Measurements from ENCODE around the gene GAPT. TPM values are rescaled to one million over a fixed set of nuclear protein-coding genes. Genes with fewer than 3 reads are reported as not detected.

Gene GAPT
- total and polyA plus RNA-seq, 8 donors, result 0.16 to 3.2 (median 0.78) TPM; not detected in 2

- Histone ChIP-seq H3K4me1 (no peaks in the 10 kb centered on the region), H3K36me3 (peaks cover 0 to 20% (median 5%) of the 10 kb centered on the region in 3 donors), H3K27me3 (no peaks in the 10 kb centered on the region), H3K9me3 (no peaks in the 10 kb centered on the region), H3K27ac (no peak overlapping the region), H3K4me3 (no peak overlapping the region)
- FAIRE-seq, result no peak
- intact Hi-C loops (cut with DNase I), result no loop called here
- TF ChIP-seq CTCF (IDR thresholded peaks at IDR 0.05), result no peak
- 77 to 85% methylated on average over 3 of the region's 3 CpGs for WGBS, 2 donors
- no peak for ATAC-seq
- no peak for DNase-seq
These were observed 41.2 kb upstream of the GAPT start for GRCh38 chr5:58450018-58450417.

DNA sequence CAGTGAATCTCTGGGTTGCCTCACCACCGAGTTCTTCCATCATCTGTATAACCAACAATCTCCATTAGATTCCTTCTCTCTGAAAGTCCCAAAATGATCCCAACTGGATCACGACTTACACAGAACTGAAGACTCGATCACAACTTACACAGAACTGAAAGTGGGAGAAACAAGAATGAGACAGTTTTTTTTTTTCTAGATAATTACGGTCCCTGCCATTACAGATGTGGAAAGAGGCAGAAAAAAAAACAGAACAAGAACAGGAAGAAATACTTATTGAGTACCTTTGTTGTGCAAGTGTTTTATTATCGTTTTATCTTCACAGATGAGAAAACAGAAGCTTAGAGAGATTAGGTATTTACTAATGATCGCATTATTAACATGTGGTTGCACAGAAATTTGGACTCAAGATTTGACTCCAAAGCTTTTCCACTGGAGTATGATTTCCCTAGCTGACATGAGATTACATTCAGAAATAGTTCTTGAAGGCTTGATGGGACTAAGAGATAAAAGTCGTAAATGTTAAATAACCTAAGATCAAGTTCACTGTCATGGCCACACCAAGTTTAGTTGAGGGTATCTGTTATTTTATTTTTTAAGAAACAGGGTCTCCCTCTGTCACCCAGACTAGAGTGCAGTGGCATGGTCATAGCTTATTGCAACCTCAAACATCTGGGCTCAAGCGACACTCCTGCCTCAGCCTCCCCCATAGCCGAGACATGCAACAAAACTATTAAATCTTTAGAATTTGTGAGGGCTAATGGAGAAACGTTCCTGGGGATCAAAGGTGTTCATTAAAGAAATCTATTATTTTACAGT is 40.2 kb upstream of the GAPT start:
- 71 to 74% methylated on average over 10 of the region's 10 CpGs for WGBS, 2 donors
- Histone ChIP-seq H3K9me3 (no peaks in the 10 kb centered on the region), H3K36me3 (peaks cover 0 to 30% (median 9%) of the 10 kb centered on the region in 3 donors), H3K27me3 (no peaks in the 10 kb centered on the region), H3K4me3 (no peak overlapping the region), H3K4me1 (no peaks in the 10 kb centered on the region), H3K27ac (no peak overlapping the region)
- DNase-seq, result no peak
- intact Hi-C loops (cut with DNase I), result no loop called here
- no peak for ATAC-seq
- TF ChIP-seq CTCF (IDR thresholded peaks at IDR 0.05), result no peak
- no peak for FAIRE-seq

DNA sequence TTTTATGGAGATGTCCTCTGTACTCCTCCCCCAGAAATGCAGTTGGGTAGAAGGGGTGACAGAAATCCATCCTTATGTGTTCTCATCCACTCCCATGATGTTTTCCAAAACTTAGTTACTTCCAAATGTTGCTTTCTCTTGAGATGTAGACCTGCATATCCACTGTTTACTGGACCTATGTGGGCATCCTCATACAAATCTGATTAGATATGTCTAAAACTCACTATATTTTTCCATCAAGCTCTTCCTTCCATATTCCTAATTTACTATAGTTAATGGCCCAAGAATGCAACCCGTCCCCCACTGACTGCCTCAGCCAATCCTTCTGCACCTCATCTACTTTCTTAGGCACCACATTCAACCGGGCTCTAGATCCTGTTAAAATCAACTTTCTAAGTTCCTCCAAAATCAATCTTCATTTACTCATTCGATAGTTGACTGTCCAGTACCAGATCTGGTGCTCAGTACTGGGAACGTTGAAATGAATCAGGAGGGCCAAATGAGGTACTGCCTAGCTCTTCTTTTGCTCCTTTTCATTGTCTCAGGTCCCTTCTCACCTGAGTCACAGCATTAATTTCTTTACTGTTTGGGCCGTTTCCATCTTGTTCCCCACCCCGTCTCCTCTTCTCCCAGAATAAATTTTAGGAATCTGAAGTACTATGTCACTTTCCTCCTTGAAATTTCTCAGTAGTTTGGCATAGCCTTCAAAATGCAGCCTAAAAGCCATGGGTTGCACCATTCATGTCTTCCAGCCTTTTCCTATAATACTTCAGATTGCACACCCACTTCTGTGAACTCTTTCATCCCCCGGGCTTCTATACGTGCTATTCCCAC is 39.3 kb upstream of the GAPT start:
- H3K9me3 ChIP-seq, result no peaks in the 10 kb centered on the region
- DNase-seq, result no peak
- no peak for ATAC-seq
- peaks cover 0 to 39% (median 18%) of the 10 kb centered on the region in 3 donors for H3K36me3 ChIP-seq
- 92 to 97% methylated on average over 8 of the region's 8 CpGs for WGBS, 2 donors
- intact Hi-C loops (cut with DNase I), result no loop called here
- no peak for FAIRE-seq
- no peak overlapping the region for H3K4me3 ChIP-seq
- no peak overlapping the region for H3K27ac ChIP-seq
- no peaks in the 10 kb centered on the region for H3K27me3 ChIP-seq
- TF ChIP-seq CTCF (IDR thresholded peaks at IDR 0.05), result no peak
- H3K4me1 ChIP-seq, result peaks cover 0 to 8% (median under 1%) of the 10 kb centered on the region in 3 donors

GRCh38 chr5:58452566-58453258 is 38.5 kb upstream of the GAPT start:
- Histone ChIP-seq H3K4me1 (peaks cover 0 to 16% (median 8%) of the 10 kb centered on the region in 3 donors), H3K36me3 (peaks cover 0 to 47% (median 21%) of the 10 kb centered on the region in 3 donors), H3K4me3 (no peak overlapping the region), H3K9me3 (no peaks in the 10 kb centered on the region), H3K27ac (no peak overlapping the region), H3K27me3 (no peaks in the 10 kb centered on the region)
- ATAC-seq, result peak in 1 of 4 donors; percentile 27
- TF ChIP-seq CTCF (IDR thresholded peaks at IDR 0.05), result no peak
- 89 to 90% methylated on average over 3 of the region's 3 CpGs for WGBS, 2 donors
- no peak for DNase-seq
- FAIRE-seq, result no peak
- intact Hi-C loops (cut with DNase I), result no loop called here

Data from pancreas (tissue), 10 donors.